GM12878 (cell line): ENCODE results near the gene ARL16. TPM values are rescaled to one million over a fixed set of nuclear protein-coding genes. Genes with fewer than 3 reads are reported as not detected.

Experiments used
- ATAC-seq: fragments of 200-7000 bp; cut with Tn5 transposase; 3 replicates; pipeline ENCODE4 v1.9.1; 2020; ENCODE audit warnings: mild to moderate bottlenecking, moderate library complexity
- BruUV-seq: library from RNA; stranded (reverse); fragments of 400-500 nt; replicated peaks from 2 replicates; lab custom pipeline; 2021; lab: Mats Ljungman, UMichigan
- CTCF ChIA-PET: fragments of 300-600 bp; sonication (Branson Sonifier 250); formaldehyde crosslinking; extraction: SDS; loops from one replicate; lab custom pipeline; 2021; ENCODE audit warnings: inconsistent platforms; lab: Yijun Ruan, JAX
- POLR2A ChIA-PET: fragments of 350-600 bp; formaldehyde crosslinking; extraction: SDS; loops from one replicate; lab custom pipeline; 2021; ENCODE audit warnings: inconsistent platforms; lab: Charles Lee
- RAD21 ChIA-PET: fragments of 300-600 bp; sonication (Branson Sonifier 250); formaldehyde crosslinking; loops from one replicate; lab custom pipeline; 2023; ENCODE audit warnings: antibody characterized with exemption; ENCODE audit not compliant: unreplicated experiment; lab: Charles Lee
- SMC1A ChIA-PET: fragments of 300-600 bp; sonication (Branson Sonifier 250); formaldehyde crosslinking; loops from one replicate; lab custom pipeline; 2023; ENCODE audit not compliant: unreplicated experiment, uncharacterized antibody; lab: Charles Lee
- DNase-seq: peaks from one replicate; pipeline ENCODE4 v3.0.0-alpha.2; 2011; ENCODE audit warnings: low read depth, low spot score
- FAIRE-seq: peaks from 3 replicates; lab custom pipeline; 2011; peaks lifted over from hg19 to GRCh38; lab: Jason Lieb, UNC
- H2AFZ ChIP-seq: 2 replicates; pipeline ENCODE4 v1.6.0; 2011; ENCODE audit warnings: low read depth, low read length, control low read depth; ENCODE audit not compliant: control insufficient read depth
- H3K27ac ChIP-seq: 2 replicates; pipeline ENCODE4 v1.5.1; 2011; ENCODE audit warnings: control low read depth; ENCODE audit not compliant: control insufficient read depth, insufficient read depth
- H3K27me3 ChIP-seq, 2 experiments: replicated peaks in 1 of 2; 2 replicates each; pipeline versions ENCODE4 v1.6.0 to v1.6.1; 2011; ENCODE audit warnings: low read length in 1 of 2; ENCODE audit not compliant: control insufficient read depth in 2 of 2, insufficient read depth in 2 of 2
- H3K36me3 ChIP-seq, 2 experiments: 2 replicates each; pipeline ENCODE4 v1.5.1; 2011; ENCODE audit warnings: low read length in 1 of 2; ENCODE audit not compliant: control insufficient read depth in 2 of 2, insufficient read depth in 2 of 2
- H3K4me1 ChIP-seq: 2 replicates; pipeline ENCODE4 v1.6.1; 2011; ENCODE audit warnings: mild to moderate bottlenecking, low read length, moderate library complexity, mixed read lengths; ENCODE audit not compliant: control insufficient read depth, insufficient read depth
- H3K4me2 ChIP-seq: 2 replicates; pipeline ENCODE4 v1.6.0; 2011; ENCODE audit warnings: control low read depth; ENCODE audit not compliant: control insufficient read depth, insufficient read depth
- H3K4me3 ChIP-seq: fragments of 200-600 bp; sonication (generic); 2 replicates; pipeline ENCODE4 v1.5.1; 2016
- H3K79me2 ChIP-seq: 2 replicates; pipeline ENCODE4 v1.6.0; 2011; ENCODE audit warnings: low read length; ENCODE audit not compliant: control insufficient read depth, insufficient read depth
- H3K9ac ChIP-seq: 2 replicates; pipeline ENCODE4 v1.8.0; 2011; ENCODE audit warnings: low read length, control low read depth, mixed read lengths; ENCODE audit not compliant: control insufficient read depth, insufficient read depth
- H3K9me3 ChIP-seq: replicated peaks from 3 replicates; pipeline ENCODE4 v1.5.1; 2011; ENCODE audit warnings: mild to moderate bottlenecking, low read length; ENCODE audit not compliant: control insufficient read depth, insufficient read depth
- H4K20me1 ChIP-seq: 2 replicates; pipeline ENCODE4 v1.6.0; 2011; ENCODE audit not compliant: control insufficient read depth, insufficient read depth
- CBFB ChIP-seq: IDR thresholded peaks from 2 replicates; pipeline ENCODE4 v1.6.1; 2016; ENCODE audit warnings: antibody characterized with exemption, low read depth
- CBX3 ChIP-seq: fragments of 200-600 bp; sonication (generic); IDR thresholded peaks from 2 replicates; pipeline ENCODE4 v1.6.1; 2016; ENCODE audit warnings: low read depth, borderline replicate concordance
- CBX5 ChIP-seq: sonication (generic); IDR thresholded peaks from 2 replicates; pipeline ENCODE4 v1.6.1; 2016; ENCODE audit warnings: low read depth, moderate library complexity, mild to moderate bottlenecking, inconsistent platforms
- EZH2 ChIP-seq: IDR thresholded peaks from 2 replicates; pipeline ENCODE4 v1.6.1; 2012; ENCODE audit warnings: low read depth, mild to moderate bottlenecking, control low read depth, inconsistent platforms, low read length, borderline replicate concordance; ENCODE audit not compliant: control insufficient read depth
- HDAC6 ChIP-seq: fragments of 200-600 bp; sonication (generic); IDR thresholded peaks from one replicate; pipeline ENCODE4 v1.8.0; 2017; ENCODE audit warnings: antibody characterized with exemption; ENCODE audit not compliant: unreplicated experiment
- JUNB ChIP-seq: IDR thresholded peaks from 2 replicates; pipeline ENCODE4 v1.6.1; 2016; ENCODE audit warnings: antibody characterized with exemption, mild to moderate bottlenecking
- NFYA ChIP-seq: IDR thresholded peaks from 2 replicates; pipeline ENCODE4 v1.6.1; 2011; ENCODE audit warnings: low read depth, mild to moderate bottlenecking, low read length, improper control_type of control experiment, borderline replicate concordance
- POLR2A ChIP-seq: IDR thresholded peaks from 2 replicates; pipeline ENCODE4 v1.6.1; 2011; ENCODE audit warnings: low read depth, mild to moderate bottlenecking, low read length
- SIX5 ChIP-seq: IDR thresholded peaks from 2 replicates; pipeline ENCODE4 v1.6.1; 2011; ENCODE audit warnings: mild to moderate bottlenecking, low read depth, low read length, moderate library complexity; ENCODE audit not compliant: severe bottlenecking
- SMAD1 ChIP-seq: fragments of 450-650 bp; IDR thresholded peaks from 2 replicates; pipeline ENCODE4 v1.6.1; 2018; ENCODE audit warnings: mild to moderate bottlenecking, low read depth; ENCODE audit not compliant: partially characterized antibody
- STAT3 ChIP-seq: IDR thresholded peaks from 2 replicates; pipeline ENCODE4 v1.6.1; 2011; ENCODE audit warnings: low read depth, low read length, improper control_type of control experiment
- YBX1 ChIP-seq: fragments of 450-650 bp; IDR thresholded peaks from 2 replicates; pipeline ENCODE4 v1.6.1; 2016; ENCODE audit warnings: antibody characterized with exemption
- ZZZ3 ChIP-seq: IDR thresholded peaks from 2 replicates; pipeline ENCODE4 v1.6.1; 2011; ENCODE audit warnings: low read depth; ENCODE audit not compliant: control insufficient read depth, insufficient read length
- WGBS: methylation state at CpG from one replicate; pipeline ENCODE4 v1.1.6; 2016; ENCODE audit warnings: low lambda C conversion rate; ENCODE audit not compliant: insufficient replicate concordance, insufficient coverage; ENCODE audit errors: missing lambda C conversion rate; 5-methylcytosine and 5-hydroxymethylcytosine counted together
- in situ Hi-C: fragments of 300-500 bp; cut with MboI; formaldehyde crosslinking; loops from 9 replicates; pipeline ENCODE4 v1.14.3; 2018; ENCODE audit warnings: mixed read lengths
- intact Hi-C: fragments of 100-400 bp; cut with micrococcal nuclease; formaldehyde crosslinking; loops from one replicate; pipeline ENCODE4 v1.14.2; 2022; ENCODE audit not compliant: unreplicated experiment
- polyA plus RNA-seq, 11 experiments: library from polyadenylated mRNA; depleted of rRNA in 4 of 11; unstranded in 6 of 11; stranded (reverse) in 5 of 11; fragments of >200 nt; fragmentation: Nextera tagmentation in 4 of 11; fragmentation: Illumina TruSeq in 1 of 11; extraction: Ambion mirVana in 4 of 11; extraction: Trizol in 1 of 11; gene quantifications; 1 replicate in 1 of 11; 2 replicates in 10 of 11; pipeline versions ENCODE4 v1.2.1 to v1.2.3, GENCODE V29; 2011 to 2016; ENCODE audit warnings: inconsistent platforms in 2 of 11, missing spikeins in 2 of 11, low read depth in 1 of 11
- total RNA-seq, 4 experiments: library from RNA; depleted of rRNA in 3 of 4; stranded (reverse); fragments of >200 nt in 3 of 4; fragmentation: Illumina TruSeq in 1 of 4; extraction: Trizol in 1 of 4; gene quantifications; 2 replicates each; pipeline versions ENCODE4 v1.2.1 to v1.2.3, GENCODE V29; 2013 to 2021
- TF ChIP-seq, protein P1 (sequence below): fragments of 450-650 bp; conservative IDR thresholded peaks from 2 replicates; pipeline ENCODE4 v1.6.1; 2017; ENCODE audit warnings: mild to moderate bottlenecking, moderate library complexity
- TF ChIP-seq, protein P2 (sequence below): IDR thresholded peaks from 2 replicates; pipeline ENCODE4 v1.6.1; 2011; ENCODE audit warnings: borderline replicate concordance, low read depth, mild to moderate bottlenecking, moderate library complexity, low read length; ENCODE audit not compliant: insufficient read depth, poor library complexity, severe bottlenecking

ARL16 gene
- total and polyA plus RNA-seq, 10 of the 15 experiments (the other 5 are each of a cell fraction or from before 2014, with no cell fraction given): 4.7 to 47.6 (median 30.9) TPM

GRCh38 chr17:81715872-81716673 is 32.5 kb upstream of the ARL16 start:
- in situ Hi-C loops: loop anchor here (5.0 kb wide), 1 partner anchor 106 kb away; no protein-coding TSS in a partner anchor
- Histone ChIP-seq H3K9ac (no peak overlapping the region), H3K79me2 (peaks cover 17% of the 10 kb centered on the region), H3K4me1 (peaks cover 8% of the 10 kb centered on the region), H4K20me1 (no peaks in the 10 kb centered on the region), H3K27me3 (no peaks in the 10 kb centered on the region), H3K27ac (no peak overlapping the region), H3K4me2 (no peak overlapping the region), H3K9me3 (no peaks in the 10 kb centered on the region), H2AFZ (no peak overlapping the region), H3K36me3 (peaks cover 0 to 4% of the 10 kb centered on the region in 2 experiments; a peak in 2 of 4 replicates), H3K4me3 (no peak overlapping the region)
- BruUV-seq: no TSS peak
- intact Hi-C loops: no loop called here
- no peak for ATAC-seq
- SMC1A ChIA-PET: no interaction called here
- 93% methylated on average over 35 of the region's 43 CpGs for WGBS
- RAD21 ChIA-PET: no interaction called here
- POLR2A ChIA-PET: no interaction called here
- FAIRE-seq: no peak
- no peak for DNase-seq
- CTCF ChIA-PET: no interaction called here
- no peak for TF ChIP-seq HDAC6
- no peak for TF ChIP-seq CBX3
- TF ChIP-seq SMAD1: no peak
- TF ChIP-seq ZZZ3: no peak
- no peak for TF ChIP-seq STAT3
- TF ChIP-seq NFYA: no peak
- no peak for TF ChIP-seq POLR2A
- TF ChIP-seq CBFB: no peak
- TF ChIP-seq SIX5: no peak
- TF ChIP-seq CBX5: no peak
- TF ChIP-seq JUNB: no peak
- no peak for TF ChIP-seq YBX1
- TF ChIP-seq, protein P1, sequence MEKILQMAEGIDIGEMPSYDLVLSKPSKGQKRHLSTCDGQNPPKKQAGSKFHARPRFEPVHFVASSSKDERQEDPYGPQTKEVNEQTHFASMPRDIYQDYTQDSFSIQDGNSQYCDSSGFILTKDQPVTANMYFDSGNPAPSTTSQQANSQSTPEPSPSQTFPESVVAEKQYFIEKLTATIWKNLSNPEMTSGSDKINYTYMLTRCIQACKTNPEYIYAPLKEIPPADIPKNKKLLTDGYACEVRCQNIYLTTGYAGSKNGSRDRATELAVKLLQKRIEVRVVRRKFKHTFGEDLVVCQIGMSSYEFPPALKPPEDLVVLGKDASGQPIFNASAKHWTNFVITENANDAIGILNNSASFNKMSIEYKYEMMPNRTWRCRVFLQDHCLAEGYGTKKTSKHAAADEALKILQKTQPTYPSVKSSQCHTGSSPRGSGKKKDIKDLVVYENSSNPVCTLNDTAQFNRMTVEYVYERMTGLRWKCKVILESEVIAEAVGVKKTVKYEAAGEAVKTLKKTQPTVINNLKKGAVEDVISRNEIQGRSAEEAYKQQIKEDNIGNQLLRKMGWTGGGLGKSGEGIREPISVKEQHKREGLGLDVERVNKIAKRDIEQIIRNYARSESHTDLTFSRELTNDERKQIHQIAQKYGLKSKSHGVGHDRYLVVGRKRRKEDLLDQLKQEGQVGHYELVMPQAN: no peak
- TF ChIP-seq, protein P2, sequence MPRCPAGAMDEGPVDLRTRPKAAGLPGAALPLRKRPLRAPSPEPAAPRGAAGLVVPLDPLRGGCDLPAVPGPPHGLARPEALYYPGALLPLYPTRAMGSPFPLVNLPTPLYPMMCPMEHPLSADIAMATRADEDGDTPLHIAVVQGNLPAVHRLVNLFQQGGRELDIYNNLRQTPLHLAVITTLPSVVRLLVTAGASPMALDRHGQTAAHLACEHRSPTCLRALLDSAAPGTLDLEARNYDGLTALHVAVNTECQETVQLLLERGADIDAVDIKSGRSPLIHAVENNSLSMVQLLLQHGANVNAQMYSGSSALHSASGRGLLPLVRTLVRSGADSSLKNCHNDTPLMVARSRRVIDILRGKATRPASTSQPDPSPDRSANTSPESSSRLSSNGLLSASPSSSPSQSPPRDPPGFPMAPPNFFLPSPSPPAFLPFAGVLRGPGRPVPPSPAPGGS: no peak
- no peak for TF ChIP-seq EZH2
